ENCODE results near the gene MCM7. TPM values are rescaled to one million over a fixed set of nuclear protein-coding genes. Genes with fewer than 3 reads are reported as not detected.

MCM7 gene
- total and polyA plus RNA-seq, 2 donors from 2014 or later, result 21.0 to 47.2 TPM

GRCh38 chr7:100082978-100083377 lies 18.2 kb downstream of the MCM7 start:
- Histone ChIP-seq H3K9ac (ENCODE audit: low read length in 3 of 3) (no peak overlapping the region), H3K9me3 (ENCODE audit: control insufficient read depth in 2 of 3, insufficient read depth in 1 of 3, low read length in 3 of 3) (no peaks in the 10 kb centered on the region), H3K4me1 (ENCODE audit: control insufficient read depth in 2 of 3, insufficient read depth in 2 of 3, low read depth in 1 of 3, low read length in 3 of 3) (peaks cover 2 to 21% (median 10%) of the 10 kb centered on the region in 3 donors), H3K27ac (ENCODE audit: low read depth in 2 of 2, low read length in 2 of 2) (peak overlapping the region; percentile 36 to 60), H3K27me3 (ENCODE audit: control insufficient read depth, insufficient read depth, low read length) (no peaks in the 10 kb centered on the region), H3K36me3 (ENCODE audit: control insufficient read depth in 2 of 3, insufficient read depth in 3 of 3, low read length in 3 of 3) (peaks cover 0 to 8% (median 4%) of the 10 kb centered on the region in 3 donors), H3K4me3 (ENCODE audit: low read length in 3 of 3) (peak overlapping the region in 1 of 3 donors; percentile 98)
- TF ChIP-seq CTCF (IDR thresholded peaks at IDR 0.05; ENCODE audit: borderline replicate concordance, extremely low read depth, insufficient read depth), result no peak
- FAIRE-seq, result no peak
- intact Hi-C loops (cut with DNase I), result no loop called here
- DNase-seq, result no peak

GRCh38 chr7:100081535-100082102 lies 19.6 kb downstream of the MCM7 start, which contains the start of gene ZNF3:
Gene ZNF3 (minus strand): TSS chr7:100081723. CDS start chr7:100077357, 4,366 bp downstream.
- Histone ChIP-seq H3K27me3 (ENCODE audit: control insufficient read depth, insufficient read depth, low read length) (no peaks in the 10 kb centered on the region), H3K9ac (ENCODE audit: low read length in 3 of 3) (peak within 1 kb of the TSS; percentile 87 to 96 (median 96)), H3K9me3 (ENCODE audit: control insufficient read depth in 2 of 3, insufficient read depth in 1 of 3, low read length in 3 of 3) (peaks cover 0 to 3% (median 0%) of the 10 kb centered on the region in 3 donors), H3K27ac (ENCODE audit: low read depth in 2 of 2, low read length in 2 of 2) (peak within 1 kb of the TSS; percentile 71 to 81), H3K4me3 (ENCODE audit: low read length in 3 of 3) (peak within 1 kb of the TSS; percentile 97 to 98 (median 98)), H3K4me1 (ENCODE audit: control insufficient read depth in 2 of 3, insufficient read depth in 2 of 3, low read depth in 1 of 3, low read length in 3 of 3) (peaks cover 2 to 21% (median 10%) of the 10 kb centered on the region in 3 donors), H3K36me3 (ENCODE audit: control insufficient read depth in 2 of 3, insufficient read depth in 3 of 3, low read length in 3 of 3) (peaks cover 0 to 11% (median 4%) of the 10 kb centered on the region in 3 donors)
- intact Hi-C loops (cut with DNase I), result no loop called here
- FAIRE-seq (peak; percentile 85), DNase-seq (peak; percentile 99 to 100 (median 100))
- TF ChIP-seq CTCF (IDR thresholded peaks at IDR 0.05; ENCODE audit: borderline replicate concordance, extremely low read depth, insufficient read depth), result peak; percentile 92

GRCh38 chr7:100080907-100081534 lies 20.2 kb downstream of the MCM7 start:
- DNase-seq, result peak in 3 of 5 donors; percentile 26 to 64 (median 50)
- peaks cover 2 to 21% (median 10%) of the 10 kb centered on the region in 3 donors for H3K4me1 ChIP-seq (ENCODE audit: control insufficient read depth in 2 of 3, insufficient read depth in 2 of 3, low read depth in 1 of 3, low read length in 3 of 3)
- H3K9me3 ChIP-seq (ENCODE audit: control insufficient read depth in 2 of 3, insufficient read depth in 1 of 3, low read length in 3 of 3), result peaks cover 0 to 3% (median 0%) of the 10 kb centered on the region in 3 donors
- no peak for FAIRE-seq
- TF ChIP-seq CTCF (IDR thresholded peaks at IDR 0.05; ENCODE audit: borderline replicate concordance, extremely low read depth, insufficient read depth), result no peak
- no peaks in the 10 kb centered on the region for H3K27me3 ChIP-seq (ENCODE audit: control insufficient read depth, insufficient read depth, low read length)
- peak overlapping the region; percentile 97 to 98 (median 98) for H3K4me3 ChIP-seq (ENCODE audit: low read length in 3 of 3)
- peak overlapping the region; percentile 87 to 96 (median 96) for H3K9ac ChIP-seq (ENCODE audit: low read length in 3 of 3)
- intact Hi-C loops (cut with DNase I), result no loop called here
- H3K36me3 ChIP-seq (ENCODE audit: control insufficient read depth in 2 of 3, insufficient read depth in 3 of 3, low read length in 3 of 3), result peaks cover 0 to 11% (median 4%) of the 10 kb centered on the region in 3 donors
- H3K27ac ChIP-seq (ENCODE audit: low read depth in 2 of 2, low read length in 2 of 2), result peak overlapping the region; percentile 53 to 71

All from kidney (tissue), 14 donors.